WTC11 (cell line): ENCODE measurements around the gene TAS2R39. TPM values are rescaled to one million over a fixed set of nuclear protein-coding genes. Genes with fewer than 3 reads are reported as not detected.

Source experiments
- ATAC-seq: fragments of 200-7000 bp; cut with Tn5 transposase; 2 replicates; pipeline ENCODE4 v1.10.0; 2021; ENCODE audit warnings: mild to moderate bottlenecking, moderate library complexity
- CTCF ChIA-PET: fragments of 300-600 bp; sonication (Branson Sonifier 250); formaldehyde crosslinking; loops from one replicate; lab custom pipeline; 2021; ENCODE audit warnings: antibody characterized with exemption; lab: Charles Lee
- POLR2A ChIA-PET: fragments of 350-600 bp; sonication (Branson Sonifier 250); formaldehyde crosslinking; loops from one replicate; lab custom pipeline; 2021; ENCODE audit warnings: antibody characterized with exemption; lab: Charles Lee
- DNase-seq: peaks from one replicate; pipeline ENCODE4 v3.0.0; 2021; ENCODE audit warnings: low spot score
- H3K27ac Mint-ChIP-seq: 2 replicates; pipeline ENCODE4 v1.8.0; 2021; ENCODE audit warnings: mixed read lengths
- H3K27me3 Mint-ChIP-seq: 2 replicates; pipeline ENCODE4 v1.8.0; 2021; ENCODE audit warnings: low read depth, mild to moderate bottlenecking, moderate library complexity, mixed read lengths
- H3K36me3 Mint-ChIP-seq: 2 replicates; pipeline ENCODE4 v1.8.0; 2021; ENCODE audit warnings: mixed read lengths
- H3K4me1 Mint-ChIP-seq: 2 replicates; pipeline ENCODE4 v1.8.0; 2022; ENCODE audit warnings: mixed read lengths
- H3K4me3 Mint-ChIP-seq: 2 replicates; pipeline ENCODE4 v1.8.0; 2021; ENCODE audit warnings: mild to moderate bottlenecking, moderate library complexity, mixed read lengths
- H3K9me3 Mint-ChIP-seq: 2 replicates; pipeline ENCODE4 v1.8.0; 2021; ENCODE audit warnings: mixed read lengths
- EMX1 ChIP-seq: fragments of 250-450 bp; sonication (Bioruptor Pico); IDR thresholded peaks from 2 replicates; pipeline ENCODE4 v1.8.0; 2021; ENCODE audit warnings: mild to moderate bottlenecking
- ESRRA ChIP-seq: sonication (generic); formaldehyde crosslinking; IDR thresholded peaks from 2 replicates; pipeline ENCODE4 v1.8.1; 2022; ENCODE audit warnings: mild to moderate bottlenecking, missing genetic modification reagents, borderline replicate concordance
- FOXJ3 ChIP-seq: sonication (generic); formaldehyde crosslinking; IDR thresholded peaks from 2 replicates; pipeline ENCODE4 v1.9.0; 2021; ENCODE audit warnings: missing genetic modification reagents, mild to moderate bottlenecking, borderline replicate concordance
- GABPB1 ChIP-seq: sonication (generic); formaldehyde crosslinking; IDR thresholded peaks from 2 replicates; pipeline ENCODE4 v1.8.1; 2023; ENCODE audit warnings: mild to moderate bottlenecking, missing genetic modification reagents
- GTF2I ChIP-seq: fragments of 250-450 bp; sonication (Bioruptor Pico); conservative IDR thresholded peaks from 2 replicates; pipeline ENCODE4 v1.4.0; 2021; ENCODE audit warnings: mild to moderate bottlenecking
- NFATC4 ChIP-seq: fragments of 250-450 bp; sonication (Bioruptor Pico); IDR thresholded peaks from 2 replicates; pipeline ENCODE4 v1.9.0; 2021; ENCODE audit warnings: mild to moderate bottlenecking
- NFYB ChIP-seq: sonication (generic); formaldehyde crosslinking; conservative IDR thresholded peaks from 2 replicates; pipeline ENCODE4 v1.8.0; 2022; ENCODE audit warnings: low read depth, missing genetic modification reagents
- OVOL2 ChIP-seq: fragments of 250-450 bp; sonication (Bioruptor Pico); IDR thresholded peaks from 2 replicates; pipeline ENCODE4 v1.9.0; 2021; ENCODE audit warnings: mild to moderate bottlenecking, borderline replicate concordance
- RELA ChIP-seq: sonication (generic); formaldehyde crosslinking; IDR thresholded peaks from 2 replicates; pipeline ENCODE4 v1.8.1; 2022; ENCODE audit warnings: missing genetic modification reagents, mild to moderate bottlenecking, borderline replicate concordance
- SMAD3 ChIP-seq: sonication (generic); formaldehyde crosslinking; IDR thresholded peaks from 2 replicates; pipeline ENCODE4 v1.8.0; 2022; ENCODE audit warnings: missing genetic modification reagents, mild to moderate bottlenecking, borderline replicate concordance
- SMAD4 ChIP-seq: sonication (generic); formaldehyde crosslinking; IDR thresholded peaks from 2 replicates; pipeline ENCODE4 v1.8.0; 2022; ENCODE audit warnings: mild to moderate bottlenecking, missing genetic modification reagents
- TCF7 ChIP-seq: sonication (generic); formaldehyde crosslinking; IDR thresholded peaks from 2 replicates; pipeline ENCODE4 v1.8.0; 2022; ENCODE audit warnings: mild to moderate bottlenecking, low read depth, missing genetic modification reagents, moderate library complexity
- TEAD1 ChIP-seq: sonication (generic); formaldehyde crosslinking; IDR thresholded peaks from 2 replicates; pipeline ENCODE4 v1.8.0; 2022; ENCODE audit warnings: mild to moderate bottlenecking, missing genetic modification reagents
- TEAD4 ChIP-seq: sonication (generic); formaldehyde crosslinking; IDR thresholded peaks from 2 replicates; pipeline ENCODE4 v1.8.0; 2022; ENCODE audit warnings: mild to moderate bottlenecking, missing genetic modification reagents
- ZBTB21 ChIP-seq: sonication (generic); formaldehyde crosslinking; IDR thresholded peaks from 2 replicates; pipeline ENCODE4 v1.8.1; 2023; ENCODE audit warnings: mild to moderate bottlenecking, missing genetic modification reagents, borderline replicate concordance
- ZNF219 ChIP-seq: sonication (generic); formaldehyde crosslinking; IDR thresholded peaks from 2 replicates; pipeline ENCODE4 v1.8.0; 2023; ENCODE audit warnings: missing genetic modification reagents, mild to moderate bottlenecking, borderline replicate concordance
- total RNA-seq: library from RNA; stranded (reverse); gene quantifications from 3 replicates; pipeline ENCODE4 v1.2.3, GENCODE V29; 2021
- TF ChIP-seq, protein P1 (sequence below): fragments of 250-450 bp; sonication (Bioruptor Pico); IDR thresholded peaks from 2 replicates; pipeline ENCODE4 v1.9.0; 2021; ENCODE audit warnings: mild to moderate bottlenecking
- TF ChIP-seq, protein P2 (sequence below): fragments of 250-450 bp; sonication (Bioruptor Pico); IDR thresholded peaks from 2 replicates; pipeline ENCODE4 v1.9.0; 2021; ENCODE audit warnings: mild to moderate bottlenecking
- TF ChIP-seq, protein P3 (sequence below): sonication (generic); formaldehyde crosslinking; IDR thresholded peaks from 2 replicates; pipeline ENCODE4 v1.8.0; 2022; ENCODE audit warnings: mild to moderate bottlenecking, missing genetic modification reagents
- TF ChIP-seq, protein P4 (sequence below): sonication (generic); formaldehyde crosslinking; conservative IDR thresholded peaks from 2 replicates; pipeline ENCODE4 v1.8.1; 2023; ENCODE audit warnings: mild to moderate bottlenecking, low read depth, missing genetic modification reagents, moderate library complexity
- TF ChIP-seq, protein P5 (sequence below): sonication (generic); formaldehyde crosslinking; IDR thresholded peaks from 2 replicates; pipeline ENCODE4 v1.8.1; 2022; ENCODE audit warnings: missing genetic modification reagents, borderline replicate concordance

TAS2R39 gene
- total RNA-seq, 1 experiment from 2014 or later, result not detected

DNA sequence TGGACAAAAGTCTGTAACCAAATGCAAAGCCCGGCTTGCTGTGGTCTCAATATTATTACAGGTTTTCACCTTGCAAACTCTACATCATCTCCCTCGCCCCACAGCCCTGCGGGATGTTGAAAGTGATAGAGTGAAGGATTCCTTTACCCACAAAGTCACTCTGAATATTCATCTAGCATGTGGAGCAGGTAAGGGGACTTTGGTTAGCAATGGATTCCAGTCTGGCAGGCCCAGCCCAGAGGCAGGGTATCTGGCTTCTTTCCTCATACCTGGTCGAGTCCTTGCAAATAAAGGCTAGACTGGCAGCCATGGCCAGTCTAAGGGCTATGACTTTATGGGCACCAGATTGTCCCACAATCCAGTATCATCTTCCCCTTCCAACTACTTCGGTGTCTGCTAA is 41.8 kb downstream of the TAS2R39 start (continued):
- TF ChIP-seq, protein P1, sequence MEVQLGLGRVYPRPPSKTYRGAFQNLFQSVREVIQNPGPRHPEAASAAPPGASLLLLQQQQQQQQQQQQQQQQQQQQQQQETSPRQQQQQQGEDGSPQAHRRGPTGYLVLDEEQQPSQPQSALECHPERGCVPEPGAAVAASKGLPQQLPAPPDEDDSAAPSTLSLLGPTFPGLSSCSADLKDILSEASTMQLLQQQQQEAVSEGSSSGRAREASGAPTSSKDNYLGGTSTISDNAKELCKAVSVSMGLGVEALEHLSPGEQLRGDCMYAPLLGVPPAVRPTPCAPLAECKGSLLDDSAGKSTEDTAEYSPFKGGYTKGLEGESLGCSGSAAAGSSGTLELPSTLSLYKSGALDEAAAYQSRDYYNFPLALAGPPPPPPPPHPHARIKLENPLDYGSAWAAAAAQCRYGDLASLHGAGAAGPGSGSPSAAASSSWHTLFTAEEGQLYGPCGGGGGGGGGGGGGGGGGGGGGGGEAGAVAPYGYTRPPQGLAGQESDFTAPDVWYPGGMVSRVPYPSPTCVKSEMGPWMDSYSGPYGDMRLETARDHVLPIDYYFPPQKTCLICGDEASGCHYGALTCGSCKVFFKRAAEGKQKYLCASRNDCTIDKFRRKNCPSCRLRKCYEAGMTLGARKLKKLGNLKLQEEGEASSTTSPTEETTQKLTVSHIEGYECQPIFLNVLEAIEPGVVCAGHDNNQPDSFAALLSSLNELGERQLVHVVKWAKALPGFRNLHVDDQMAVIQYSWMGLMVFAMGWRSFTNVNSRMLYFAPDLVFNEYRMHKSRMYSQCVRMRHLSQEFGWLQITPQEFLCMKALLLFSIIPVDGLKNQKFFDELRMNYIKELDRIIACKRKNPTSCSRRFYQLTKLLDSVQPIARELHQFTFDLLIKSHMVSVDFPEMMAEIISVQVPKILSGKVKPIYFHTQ (CRISPR knock-in tag), result no peak
- TF ChIP-seq TEAD1 (no peak), ZBTB21 (CRISPR knock-in tag) (no peak)
- TF ChIP-seq, all 79 proteins: peak for 0

DNA sequence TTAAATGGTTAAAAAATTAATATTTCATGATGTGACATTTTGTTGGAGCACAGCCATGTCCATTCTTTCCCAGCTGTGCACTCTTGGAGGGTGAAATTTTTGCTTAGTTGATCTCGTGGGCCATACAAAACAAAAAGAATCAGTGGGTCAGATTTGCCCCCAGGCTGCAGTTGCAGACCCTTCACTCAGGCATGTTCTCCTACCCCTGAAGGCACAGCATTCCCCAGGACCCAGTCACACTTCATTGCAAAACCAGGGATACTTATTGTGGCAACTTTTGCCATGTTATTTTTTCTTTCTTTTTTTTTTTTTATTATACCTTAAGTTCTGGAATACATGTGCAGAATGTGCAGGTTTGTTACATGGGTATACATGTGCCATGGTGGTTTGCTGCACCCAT is 44.6 kb downstream of the TAS2R39 start:
- H3K9me3 Mint-ChIP-seq, result no peaks in the 10 kb centered on the region
- peaks cover 8% of the 10 kb centered on the region; the same call in 1 of the 2 replicates for H3K27me3 Mint-ChIP-seq
- H3K36me3 Mint-ChIP-seq, result no peaks in the 10 kb centered on the region
- TF ChIP-seq NFATC4 (CRISPR knock-in tag) (no peak), RELA (CRISPR knock-in tag) (no peak), ESRRA (CRISPR knock-in tag) (no peak), NFYB (CRISPR knock-in tag) (no peak), OVOL2 (no peak), GTF2I (CRISPR knock-in tag) (no peak), SMAD4 (CRISPR knock-in tag) (no peak), ZNF219 (CRISPR knock-in tag) (no peak), GABPB1 (CRISPR knock-in tag) (no peak), TEAD4 (CRISPR knock-in tag) (no peak), EMX1 (CRISPR knock-in tag) (no peak), SMAD3 (CRISPR knock-in tag) (no peak), TCF7 (CRISPR knock-in tag) (no peak), FOXJ3 (no peak)
- TF ChIP-seq, protein P2, sequence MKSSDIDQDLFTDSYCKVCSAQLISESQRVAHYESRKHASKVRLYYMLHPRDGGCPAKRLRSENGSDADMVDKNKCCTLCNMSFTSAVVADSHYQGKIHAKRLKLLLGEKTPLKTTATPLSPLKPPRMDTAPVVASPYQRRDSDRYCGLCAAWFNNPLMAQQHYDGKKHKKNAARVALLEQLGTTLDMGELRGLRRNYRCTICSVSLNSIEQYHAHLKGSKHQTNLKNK (CRISPR knock-in tag), result no peak
- TF ChIP-seq, protein P3, sequence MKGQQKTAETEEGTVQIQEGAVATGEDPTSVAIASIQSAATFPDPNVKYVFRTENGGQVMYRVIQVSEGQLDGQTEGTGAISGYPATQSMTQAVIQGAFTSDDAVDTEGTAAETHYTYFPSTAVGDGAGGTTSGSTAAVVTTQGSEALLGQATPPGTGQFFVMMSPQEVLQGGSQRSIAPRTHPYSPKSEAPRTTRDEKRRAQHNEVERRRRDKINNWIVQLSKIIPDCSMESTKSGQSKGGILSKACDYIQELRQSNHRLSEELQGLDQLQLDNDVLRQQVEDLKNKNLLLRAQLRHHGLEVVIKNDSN (CRISPR knock-in tag), result no peak
- TF ChIP-seq, protein P4, sequence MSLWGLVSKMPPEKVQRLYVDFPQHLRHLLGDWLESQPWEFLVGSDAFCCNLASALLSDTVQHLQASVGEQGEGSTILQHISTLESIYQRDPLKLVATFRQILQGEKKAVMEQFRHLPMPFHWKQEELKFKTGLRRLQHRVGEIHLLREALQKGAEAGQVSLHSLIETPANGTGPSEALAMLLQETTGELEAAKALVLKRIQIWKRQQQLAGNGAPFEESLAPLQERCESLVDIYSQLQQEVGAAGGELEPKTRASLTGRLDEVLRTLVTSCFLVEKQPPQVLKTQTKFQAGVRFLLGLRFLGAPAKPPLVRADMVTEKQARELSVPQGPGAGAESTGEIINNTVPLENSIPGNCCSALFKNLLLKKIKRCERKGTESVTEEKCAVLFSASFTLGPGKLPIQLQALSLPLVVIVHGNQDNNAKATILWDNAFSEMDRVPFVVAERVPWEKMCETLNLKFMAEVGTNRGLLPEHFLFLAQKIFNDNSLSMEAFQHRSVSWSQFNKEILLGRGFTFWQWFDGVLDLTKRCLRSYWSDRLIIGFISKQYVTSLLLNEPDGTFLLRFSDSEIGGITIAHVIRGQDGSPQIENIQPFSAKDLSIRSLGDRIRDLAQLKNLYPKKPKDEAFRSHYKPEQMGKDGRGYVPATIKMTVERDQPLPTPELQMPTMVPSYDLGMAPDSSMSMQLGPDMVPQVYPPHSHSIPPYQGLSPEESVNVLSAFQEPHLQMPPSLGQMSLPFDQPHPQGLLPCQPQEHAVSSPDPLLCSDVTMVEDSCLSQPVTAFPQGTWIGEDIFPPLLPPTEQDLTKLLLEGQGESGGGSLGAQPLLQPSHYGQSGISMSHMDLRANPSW (CRISPR knock-in tag), result no peak
- TF ChIP-seq, protein P5, sequence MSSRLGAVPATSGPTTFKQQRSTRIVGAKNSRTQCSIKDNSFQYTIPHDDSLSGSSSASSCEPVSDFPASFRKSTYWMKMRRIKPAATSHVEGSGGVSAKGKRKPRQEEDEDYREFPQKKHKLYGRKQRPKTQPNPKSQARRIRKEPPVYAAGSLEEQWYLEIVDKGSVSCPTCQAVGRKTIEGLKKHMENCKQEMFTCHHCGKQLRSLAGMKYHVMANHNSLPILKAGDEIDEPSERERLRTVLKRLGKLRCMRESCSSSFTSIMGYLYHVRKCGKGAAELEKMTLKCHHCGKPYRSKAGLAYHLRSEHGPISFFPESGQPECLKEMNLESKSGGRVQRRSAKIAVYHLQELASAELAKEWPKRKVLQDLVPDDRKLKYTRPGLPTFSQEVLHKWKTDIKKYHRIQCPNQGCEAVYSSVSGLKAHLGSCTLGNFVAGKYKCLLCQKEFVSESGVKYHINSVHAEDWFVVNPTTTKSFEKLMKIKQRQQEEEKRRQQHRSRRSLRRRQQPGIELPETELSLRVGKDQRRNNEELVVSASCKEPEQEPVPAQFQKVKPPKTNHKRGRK (CRISPR knock-in tag), result no peak
- TF ChIP-seq, all 79 proteins: peak for 0
- Mint-ChIP-seq H3K27ac (no peak overlapping the region), H3K4me1 (peaks cover 3% of the 10 kb centered on the region; the same call in 1 of the 2 replicates), H3K4me3 (no peak overlapping the region)
- ATAC-seq (no peak), DNase-seq (no peak)
- ChIA-PET CTCF (interaction anchor here (2.7 to 3.7 kb wide), 2 partner anchors 12 to 13 kb away, joined by 22 to 26 read pairs; no protein-coding TSS in a partner anchor), POLR2A (no interaction called here)
